GM21825 (cell line): ENCODE measurements around the gene ATG13.
"Not testable (repeated sequence)": the region's sequence is repeated elsewhere in the genome, so short reads cannot be mapped to it uniquely, and the experiment has no call there.

Experiments
- ATAC-seq: cut with Tn5 transposase; IDR thresholded peaks from one replicate; pipeline ENCODE4 v1.9.1; 2021; ENCODE audit warnings: mild to moderate bottlenecking, moderate library complexity; ENCODE audit not compliant: unreplicated experiment

Gene ATG13

GRCh38 chr11:46642627-46643335 lies 25.4 kb downstream of the ATG13 start:
- no peak for ATAC-seq

- no peak for ATAC-seq
Observed at GRCh38 chr11:46643531-46643930, 26.2 kb downstream of the ATG13 start.

GRCh38 chr11:46643986-46644385 lies 26.6 kb downstream of the ATG13 start:
- no peak for ATAC-seq

- no peak for ATAC-seq
Observed at GRCh38 chr11:46649180-46649738, 31.9 kb downstream of the ATG13 start.

- ATAC-seq: no peak
Observed at GRCh38 chr11:46655631-46656030, 38.3 kb downstream of the ATG13 start.

GRCh38 chr11:46657186-46657585 lies 39.8 kb downstream of the ATG13 start:
- ATAC-seq: no peak

GRCh38 chr11:46658259-46658658 lies 40.9 kb downstream of the ATG13 start:
- no peak for ATAC-seq

- ATAC-seq: no peak
Observed at GRCh38 chr11:46659908-46660307, 42.6 kb downstream of the ATG13 start.

GRCh38 chr11:46661836-46662235 lies 44.5 kb downstream of the ATG13 start:
- no peak for ATAC-seq

GRCh38 chr11:46662366-46662765 lies 45.0 kb downstream of the ATG13 start:
- no peak for ATAC-seq

GRCh38 chr11:46663277-46663940 lies 46.1 kb downstream of the ATG13 start:
- no peak for ATAC-seq

- ATAC-seq: no peak
Observed at GRCh38 chr11:46664612-46665011, 47.3 kb downstream of the ATG13 start.

- ATAC-seq: no peak
Observed at GRCh38 chr11:46665356-46665755, 48.0 kb downstream of the ATG13 start.

- ATAC-seq: no peak
Observed at GRCh38 chr11:46666516-46666915, 49.2 kb downstream of the ATG13 start.

- ATAC-seq: no peak
Observed at GRCh38 chr11:46667043-46667481, 49.7 kb downstream of the ATG13 start.

GRCh38 chr11:46668480-46669085 lies 51.2 kb downstream of the ATG13 start:
- no peak for ATAC-seq

- no peak for ATAC-seq
Observed at GRCh38 chr11:46669711-46670139, 52.4 kb downstream of the ATG13 start.

- not testable (repeated sequence) for ATAC-seq
Observed at GRCh38 chr11:46670521-46670920, 53.2 kb downstream of the ATG13 start.

- no peak for ATAC-seq
Observed at GRCh38 chr11:46671958-46672315, 54.6 kb downstream of the ATG13 start.

- no peak for ATAC-seq
Observed at GRCh38 chr11:46672381-46672839, 55.1 kb downstream of the ATG13 start.

GRCh38 chr11:46673713-46674462 lies 56.5 kb downstream of the ATG13 start:
- ATAC-seq: no peak
